HG02610 (cell line): ENCODE results near the gene OTUB1.
"Not testable (repeated sequence)": the region's sequence is repeated elsewhere in the genome, so short reads cannot be mapped to it uniquely, and the experiment has no call there.

ENCODE experiments used
- ATAC-seq: cut with Tn5 transposase; IDR thresholded peaks from one replicate; pipeline ENCODE4 v1.9.1; 2021; ENCODE audit warnings: mild to moderate bottlenecking, moderate library complexity; ENCODE audit not compliant: unreplicated experiment

Gene OTUB1

GRCh38 chr11:64042301-64042700, 56.1 kb downstream of the OTUB1 start:
- ATAC-seq, result no peak

GRCh38 chr11:64043545-64043944, 57.3 kb downstream of the OTUB1 start:
- ATAC-seq, result no peak

GRCh38 chr11:64044730-64045393, 58.6 kb downstream of the OTUB1 start:
- ATAC-seq, result no peak

GRCh38 chr11:64045700-64046099, 59.5 kb downstream of the OTUB1 start:
- ATAC-seq, result no peak

- not testable (repeated sequence) for ATAC-seq
Measured at GRCh38 chr11:64047373-64047772, 61.1 kb downstream of the OTUB1 start.
